Measurements from ENCODE around the gene ATP8A1. TPM values are rescaled to one million over a fixed set of nuclear protein-coding genes. Genes with fewer than 3 reads are reported as not detected.
"Not testable (repeated sequence)": the region's sequence is repeated elsewhere in the genome, so short reads cannot be mapped to it uniquely, and the experiment has no call there.

Gene ATP8A1
- polyA plus RNA-seq, 4 donors: 27.0 to 34.6 (median 27.6) TPM

GRCh38 chr4:42515156-42515884 is 141.6 kb downstream of the ATP8A1 start:
- DNase-seq (ENCODE audit: low read depth in 4 of 4, low spot score in 2 of 4): no peak

DNA sequence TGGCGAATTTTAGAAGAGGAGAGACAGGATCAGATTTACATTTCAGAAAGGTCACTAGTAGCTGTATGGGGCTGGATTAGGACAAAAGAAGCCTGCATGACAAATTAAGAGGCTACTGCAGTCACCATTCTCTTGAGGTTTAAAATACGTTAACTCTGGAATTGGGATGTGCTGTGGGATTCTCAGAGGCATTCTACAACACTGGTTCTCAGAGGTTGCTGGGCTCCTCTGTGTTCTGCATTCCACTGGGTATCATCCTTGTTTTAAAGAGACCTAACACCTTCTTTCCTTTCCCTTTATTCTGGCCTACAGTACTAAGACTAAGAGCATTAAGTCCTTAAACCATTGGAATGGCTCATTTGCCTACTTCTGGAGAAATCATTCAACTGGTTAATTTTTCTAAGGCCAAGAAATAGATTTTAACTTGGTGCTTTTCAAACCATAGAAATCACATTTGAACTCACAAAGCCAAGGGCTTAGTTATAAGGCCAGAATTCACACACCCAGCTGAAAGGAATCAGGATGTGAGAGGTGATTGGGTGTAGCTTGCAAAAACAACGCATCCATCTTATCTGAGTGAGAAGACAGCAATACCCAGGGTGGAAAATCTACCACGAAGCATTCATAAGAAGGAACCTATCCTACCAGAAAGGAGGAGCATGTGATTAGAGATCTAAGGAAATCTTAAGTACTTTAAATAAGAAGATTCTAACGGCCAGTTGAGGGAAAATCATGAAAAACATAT is 143.0 kb downstream of the ATP8A1 start:
- DNase-seq (ENCODE audit: low read depth in 4 of 4, low spot score in 2 of 4): no peak

DNA sequence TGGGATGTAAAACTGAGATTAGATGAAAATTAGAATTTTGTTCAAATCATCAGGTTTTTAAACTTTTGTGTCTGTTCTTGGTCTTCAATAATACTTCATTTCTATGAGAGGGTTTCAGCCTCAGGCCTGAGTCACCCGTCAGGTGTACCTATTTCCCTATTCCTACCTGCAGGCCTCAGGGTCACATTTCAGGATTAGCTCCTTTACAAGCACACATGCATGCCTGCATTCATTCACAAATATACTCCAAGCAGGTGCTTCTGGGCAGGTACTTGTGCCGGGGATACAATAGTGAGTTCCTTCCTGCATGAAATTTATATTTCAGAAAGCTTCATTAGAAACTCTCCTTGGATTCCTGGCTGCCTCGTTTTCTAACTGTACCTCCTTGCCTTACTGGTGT is 144.7 kb downstream of the ATP8A1 start:
- DNase-seq (ENCODE audit: low read depth in 4 of 4, low spot score in 2 of 4): no peak

- DNase-seq (ENCODE audit: low read depth in 4 of 4, low spot score in 2 of 4): no peak
These were observed 146.7 kb downstream of the ATP8A1 start for GRCh38 chr4:42510225-42510624.

DNA sequence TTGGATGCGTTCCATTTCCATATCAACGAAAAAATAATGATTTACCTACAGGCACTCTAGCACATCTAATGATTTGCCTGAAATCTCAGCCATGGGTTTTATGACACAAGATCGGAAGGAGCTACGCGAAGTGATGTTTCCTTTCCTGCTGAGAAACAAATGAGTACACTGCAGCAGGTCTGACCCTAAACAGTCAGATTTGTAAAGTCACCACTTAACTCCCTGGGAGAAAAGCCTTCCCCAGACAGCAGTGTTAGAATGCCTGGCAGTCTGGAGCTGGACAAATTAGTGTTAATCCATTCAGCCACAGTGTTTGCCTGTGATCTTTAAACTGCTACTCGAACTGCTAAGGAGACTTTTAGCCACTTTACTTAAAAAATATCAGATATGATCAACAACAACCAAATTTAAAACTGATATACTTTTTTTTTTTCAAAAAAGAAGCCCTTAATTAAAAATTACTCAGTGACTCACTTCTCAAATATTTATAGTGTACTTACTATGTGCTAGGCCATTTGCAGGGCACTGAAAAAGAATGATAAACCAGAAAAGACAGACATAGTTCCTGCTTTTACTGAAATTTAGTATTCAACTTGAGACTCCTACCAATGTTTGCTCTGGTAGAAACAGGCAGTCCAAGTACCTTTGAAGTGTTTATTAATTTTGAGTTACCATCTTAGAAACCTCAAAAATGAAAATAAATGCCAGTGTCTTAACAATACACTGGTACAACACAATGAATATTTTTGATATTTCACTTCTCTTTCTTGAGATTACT is 155.1 kb downstream of the ATP8A1 start:
- no peak for DNase-seq (ENCODE audit: low read depth in 4 of 4, low spot score in 2 of 4)

DNA sequence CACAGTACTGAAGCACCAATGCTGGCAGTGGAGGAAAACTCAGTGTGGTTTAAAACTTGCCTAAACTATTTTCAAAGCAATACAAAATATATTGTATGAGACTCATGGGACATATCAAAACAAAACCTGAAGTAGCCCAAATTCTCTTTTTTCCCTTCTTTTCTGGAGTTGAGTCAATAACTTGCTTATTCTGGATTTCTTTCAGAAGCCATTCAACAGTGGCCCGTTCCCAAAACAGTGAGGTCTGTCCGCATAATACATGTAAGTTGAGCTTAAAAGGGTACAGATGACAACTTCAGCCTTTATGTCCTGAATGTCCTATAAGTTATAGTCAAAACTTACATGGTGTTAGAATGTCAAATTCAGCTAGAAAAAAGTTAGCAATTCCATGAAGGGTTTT is 158.9 kb downstream of the ATP8A1 start:
- no peak for DNase-seq (ENCODE audit: low read depth in 4 of 4, low spot score in 2 of 4)

- no peak for DNase-seq (ENCODE audit: low read depth in 4 of 4, low spot score in 2 of 4)
These were observed 159.6 kb downstream of the ATP8A1 start for GRCh38 chr4:42497142-42497910.

DNA sequence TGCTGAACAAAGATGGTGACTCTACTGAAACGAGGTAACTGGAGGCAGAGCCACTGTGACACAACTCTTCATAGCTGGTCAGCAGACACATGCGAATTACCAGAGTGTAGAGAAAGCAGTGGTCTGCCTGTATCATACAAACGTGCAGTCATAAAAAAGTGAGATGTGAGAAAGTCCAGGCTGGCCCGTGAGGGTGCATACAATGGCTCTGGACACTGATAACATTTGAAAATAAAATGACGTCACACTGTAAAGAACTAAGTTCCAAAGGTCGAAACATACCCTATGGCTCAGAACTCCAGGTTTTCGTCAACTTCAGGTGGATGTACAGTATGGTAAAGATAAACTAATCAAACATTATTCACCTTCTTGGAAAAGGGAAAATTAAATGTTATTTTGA is 163.9 kb downstream of the ATP8A1 start:
- DNase-seq (ENCODE audit: low read depth in 4 of 4, low spot score in 2 of 4): no peak

DNA sequence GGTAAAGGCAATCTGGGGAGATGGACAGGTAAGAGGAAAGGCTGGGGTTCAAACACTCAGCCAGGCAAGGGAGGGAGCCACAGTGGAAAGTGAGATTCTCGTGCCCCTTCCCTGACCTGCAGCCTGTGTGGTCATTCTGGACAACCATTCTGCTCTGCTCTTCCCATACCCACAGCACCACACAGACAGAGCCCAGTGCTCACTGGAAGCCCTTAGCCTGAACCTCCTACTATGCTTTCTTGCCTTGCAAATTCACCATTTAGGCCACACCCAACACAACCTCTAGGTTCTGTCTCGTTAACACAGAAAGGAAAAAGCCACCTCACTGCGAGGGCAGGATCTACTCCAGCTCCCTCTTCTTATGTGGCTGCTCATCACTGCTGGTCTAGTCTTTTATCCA is 166.9 kb downstream of the ATP8A1 start:
- DNase-seq (ENCODE audit: low read depth in 4 of 4, low spot score in 2 of 4): no peak

GRCh38 chr4:42489095-42489494 is 167.8 kb downstream of the ATP8A1 start:
- no peak for DNase-seq (ENCODE audit: low read depth in 4 of 4, low spot score in 2 of 4)

DNA sequence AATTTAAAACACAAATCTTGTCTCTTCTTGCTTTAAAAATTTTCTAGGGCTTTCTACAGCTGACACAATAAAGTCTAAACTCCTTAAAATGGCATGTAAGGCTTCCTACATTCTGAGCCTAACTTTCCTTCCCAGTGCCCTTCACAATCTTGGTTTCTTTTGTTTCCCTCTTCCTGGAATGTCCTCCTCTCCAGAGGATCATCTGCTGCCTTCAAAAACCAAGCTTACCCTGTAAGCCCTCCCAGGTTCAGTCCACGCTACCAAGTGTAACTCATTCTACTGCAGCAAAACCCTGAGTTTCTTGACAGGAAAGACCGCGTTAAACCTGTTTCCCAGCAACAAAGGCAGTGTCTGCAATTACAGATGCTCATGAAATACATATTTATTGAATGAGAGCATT is 168.4 kb downstream of the ATP8A1 start:
- DNase-seq (ENCODE audit: low read depth in 4 of 4, low spot score in 2 of 4): no peak

DNA sequence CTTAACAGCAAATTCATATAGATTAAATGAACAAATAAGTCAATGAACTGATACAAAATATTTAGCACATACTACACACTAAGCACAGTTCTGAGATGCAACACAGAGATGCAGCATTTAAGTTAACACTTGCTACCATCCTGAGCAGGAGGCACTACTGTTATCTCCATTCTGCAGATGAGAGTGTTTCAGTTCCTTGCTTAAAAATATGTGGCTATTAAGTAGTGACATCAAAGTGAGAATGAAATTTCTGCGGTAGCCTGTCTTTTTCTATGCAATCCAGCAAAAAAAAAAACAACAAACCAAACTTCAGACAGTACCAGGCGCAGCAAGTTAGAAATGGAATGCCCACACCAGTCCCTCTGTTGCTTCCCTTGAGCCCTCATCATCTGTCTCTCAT is 168.8 kb downstream of the ATP8A1 start:
- no peak for DNase-seq (ENCODE audit: low read depth in 4 of 4, low spot score in 2 of 4)

GRCh38 chr4:42487230-42487629 is 169.7 kb downstream of the ATP8A1 start:
- no peak for DNase-seq (ENCODE audit: low read depth in 4 of 4, low spot score in 2 of 4)

GRCh38 chr4:42486156-42486555 is 170.7 kb downstream of the ATP8A1 start:
- DNase-seq (ENCODE audit: low read depth in 4 of 4, low spot score in 2 of 4): not testable (repeated sequence)

DNA sequence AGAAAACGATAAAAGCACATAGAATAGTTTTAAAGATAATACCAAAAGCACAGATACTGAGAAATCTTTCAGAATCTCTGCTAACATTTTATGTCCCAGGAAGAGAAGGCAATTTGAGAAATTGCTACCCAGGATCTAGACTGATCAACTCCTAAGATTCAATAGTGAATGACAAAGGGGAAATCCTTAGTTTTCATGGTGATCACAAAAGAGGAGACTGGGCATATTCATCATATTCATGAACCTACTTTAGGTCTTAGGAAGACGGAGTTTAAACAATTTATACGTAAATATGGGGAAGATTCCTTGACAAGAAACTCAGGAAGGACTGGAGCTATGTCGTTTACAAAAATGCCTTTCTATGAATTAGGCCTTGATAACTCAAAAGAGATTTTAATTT is 172.3 kb downstream of the ATP8A1 start:
- DNase-seq (ENCODE audit: low read depth in 4 of 4, low spot score in 2 of 4): no peak

- no peak for DNase-seq (ENCODE audit: low read depth in 4 of 4, low spot score in 2 of 4)
These were observed 173.2 kb downstream of the ATP8A1 start for GRCh38 chr4:42483426-42484379.

DNA sequence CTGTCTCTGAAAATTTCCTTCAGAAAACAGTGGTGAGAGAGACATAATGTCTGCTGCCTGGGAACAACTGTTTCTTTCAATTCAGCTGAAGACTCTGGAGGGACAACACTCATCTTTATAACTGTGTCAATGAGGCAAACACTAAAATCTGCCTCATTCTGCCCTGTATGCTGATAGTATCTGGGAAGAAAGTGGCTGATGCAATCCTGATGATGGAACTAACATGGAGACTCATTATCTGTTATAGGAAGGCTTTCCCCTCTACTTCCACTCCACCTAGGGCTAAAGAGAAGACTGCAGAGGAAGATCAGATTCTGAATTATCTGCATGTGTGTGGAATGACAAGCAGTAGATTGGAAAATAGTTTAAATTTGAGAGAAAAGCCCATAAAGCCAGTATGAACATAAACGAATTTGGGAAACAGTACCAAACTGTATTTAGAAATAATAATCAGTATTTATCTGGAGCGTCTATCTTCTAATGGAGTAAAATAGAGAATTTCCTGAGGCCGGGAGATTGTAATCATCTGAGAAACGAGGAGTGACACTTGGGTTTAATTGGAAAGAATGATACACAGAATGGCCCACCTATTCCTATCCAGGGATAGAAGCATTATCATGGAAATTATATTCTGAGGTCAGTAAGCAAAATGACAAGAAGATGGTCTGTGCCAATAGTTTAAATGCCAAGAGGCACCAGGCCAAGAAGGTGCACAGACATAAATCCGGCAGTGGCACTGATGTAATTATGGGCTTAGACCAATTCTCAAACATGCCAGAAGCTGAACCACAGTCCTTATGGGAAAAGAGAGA is 174.2 kb downstream of the ATP8A1 start:
- no peak for DNase-seq (ENCODE audit: low read depth in 4 of 4, low spot score in 2 of 4)

DNA sequence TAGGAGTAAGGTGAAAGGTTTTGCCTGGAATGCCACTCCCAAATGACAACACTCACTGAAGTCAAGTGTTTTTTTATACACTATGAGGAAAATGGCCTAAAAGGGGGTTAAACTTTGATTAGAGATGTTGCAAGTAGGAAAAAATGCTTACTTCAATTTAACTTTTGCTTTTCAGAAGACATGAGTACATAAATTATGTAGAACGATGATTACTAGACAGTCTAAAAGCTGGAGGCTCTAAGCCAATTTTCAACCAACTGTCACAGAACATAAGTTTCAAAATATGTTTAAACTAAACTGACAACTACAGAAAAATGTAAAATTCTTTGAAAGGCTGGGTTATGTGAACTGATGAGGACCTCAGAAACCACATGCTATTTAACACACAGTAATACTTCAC is 176.2 kb downstream of the ATP8A1 start:
- DNase-seq (ENCODE audit: low read depth in 4 of 4, low spot score in 2 of 4): no peak

GRCh38 chr4:42480281-42480680 is 176.6 kb downstream of the ATP8A1 start:
- DNase-seq (ENCODE audit: low read depth in 4 of 4, low spot score in 2 of 4): no peak
